SK-N-SH (cell line): ENCODE data around the gene ME1. TPM values are rescaled to one million over a fixed set of nuclear protein-coding genes. Genes with fewer than 3 reads are reported as not detected.

Experiments used
- CTCF ChIA-PET: fragments of 300-600, 350-600 bp; formaldehyde crosslinking; extraction: SDS; loops from one replicate; lab custom pipeline; 2021; lab: Yijun Ruan, JAX
- POLR2A ChIA-PET: fragments of 350-600 bp; sonication (Branson Sonifier 250); formaldehyde crosslinking; extraction: SDS; loops from one replicate; lab custom pipeline; 2020; ENCODE audit warnings: antibody characterized with exemption, inconsistent platforms; lab: Yijun Ruan, JAX
- DNase-seq: peaks from one replicate; pipeline ENCODE4 v3.0.0; 2012
- H2AFZ ChIP-seq: fragments of 200-600 bp; sonication (generic); 2 replicates; pipeline ENCODE4 v1.8.1; 2016; ENCODE audit warnings: antibody characterized with exemption, mild to moderate bottlenecking, low read depth
- H3F3A ChIP-seq: fragments of 200-600 bp; sonication (generic); replicated peaks from 2 replicates; pipeline ENCODE3; 2016; ENCODE audit warnings: antibody characterized with exemption, mild to moderate bottlenecking; ENCODE audit not compliant: insufficient read depth
- H3K27ac ChIP-seq, 2 experiments: fragments of 200-500 bp in 1 of 2; fragments of 200-600 bp in 1 of 2; sonication (Bioruptor generic) in 1 of 2; sonication (generic), shearing (Covaris generic) in 1 of 2; 2 replicates each; pipeline versions ENCODE4 v1.5.1 to v1.6.1; 2014 to 2016; ENCODE audit warnings: low read depth in 2 of 2, inconsistent platforms in 1 of 2, low read length in 1 of 2, mild to moderate bottlenecking in 1 of 2, mixed read lengths in 1 of 2
- H3K27me3 ChIP-seq: fragments of 200-600 bp; sonication (generic), shearing (Covaris generic); 2 replicates; pipeline ENCODE4 v1.6.1; 2016; ENCODE audit warnings: mixed run types; ENCODE audit not compliant: insufficient read depth
- H3K36me3 ChIP-seq, 2 experiments: fragments of 200-500 bp in 1 of 2; fragments of 200-600 bp in 1 of 2; sonication (Bioruptor generic) in 1 of 2; sonication (generic) in 1 of 2; replicated peaks in 1 of 2; 2 replicates each; pipeline versions ENCODE3 to v1.5.1; 2014 to 2016; ENCODE audit warnings: low read length in 1 of 2, mild to moderate bottlenecking in 1 of 2; ENCODE audit not compliant: insufficient read depth in 2 of 2, control insufficient read depth in 1 of 2
- H3K4me1 ChIP-seq, 2 experiments: fragments of 200-500 bp in 1 of 2; fragments of 200-600 bp in 1 of 2; sonication (Bioruptor generic) in 1 of 2; sonication (generic), shearing (Covaris generic) in 1 of 2; 2 replicates each; pipeline versions ENCODE4 v1.5.1 to v1.6.1; 2014 to 2016; ENCODE audit warnings: low read depth in 1 of 2, low read length in 1 of 2, mixed run types in 1 of 2; ENCODE audit not compliant: insufficient read depth in 2 of 2, control insufficient read depth in 1 of 2
- H3K4me2 ChIP-seq: fragments of 200-600 bp; sonication (generic), shearing (Covaris generic); 2 replicates; pipeline ENCODE4 v1.6.1; 2017; ENCODE audit warnings: mixed run types
- H3K4me3 ChIP-seq, 2 experiments: fragments of 200-500 bp in 1 of 2; fragments of 200-600 bp in 1 of 2; sonication (Bioruptor generic) in 1 of 2; sonication (generic), shearing (Covaris generic) in 1 of 2; 2 replicates each; pipeline versions ENCODE4 v1.5.1 to v1.8.1; 2014 to 2016; ENCODE audit warnings: low read depth in 2 of 2, inconsistent platforms in 1 of 2, low read length in 1 of 2, mild to moderate bottlenecking in 1 of 2, mixed read lengths in 1 of 2, moderate library complexity in 1 of 2
- H3K79me2 ChIP-seq: fragments of 200-600 bp; sonication (generic); 2 replicates; pipeline ENCODE4 v1.8.1; 2017; ENCODE audit warnings: mild to moderate bottlenecking; ENCODE audit not compliant: insufficient read depth
- H3K9ac ChIP-seq: fragments of 200-600 bp; sonication (generic); 2 replicates; pipeline ENCODE4 v1.6.1; 2017; ENCODE audit warnings: mixed run types
- H3K9me2 ChIP-seq: fragments of 200-600 bp; sonication (generic); 2 replicates; pipeline ENCODE4 v1.6.1; 2017; ENCODE audit warnings: mixed run types
- H3K9me3 ChIP-seq: fragments of 200-600 bp; sonication (generic); 2 replicates; pipeline ENCODE4 v1.6.1; 2017; ENCODE audit warnings: mixed run types, mild to moderate bottlenecking, moderate library complexity
- H4K20me1 ChIP-seq: fragments of 200-600 bp; sonication (generic); 2 replicates; pipeline ENCODE4 v1.6.1; 2017; ENCODE audit warnings: mild to moderate bottlenecking, mixed run types; ENCODE audit not compliant: insufficient read depth
- CHD2 ChIP-seq: fragments of 150-350 bp; IDR thresholded peaks from 2 replicates; pipeline ENCODE4 v1.6.1; 2018; ENCODE audit warnings: low read length; ENCODE audit not compliant: partially characterized antibody
- ELF1 ChIP-seq: IDR thresholded peaks from 2 replicates; pipeline ENCODE4 v1.4.0; 2012
- FOSL2 ChIP-seq: IDR thresholded peaks from 2 replicates; pipeline ENCODE4 v1.4.0; 2012; ENCODE audit warnings: low read depth, mild to moderate bottlenecking, moderate library complexity, borderline replicate concordance
- FOXM1 ChIP-seq: IDR thresholded peaks from 2 replicates; pipeline ENCODE4 v1.4.0; 2012; ENCODE audit warnings: low read depth, mild to moderate bottlenecking
- GATA2 ChIP-seq: sonication (generic); formaldehyde crosslinking; IDR thresholded peaks from 2 replicates; pipeline ENCODE4 v1.5.0; 2020; ENCODE audit warnings: mild to moderate bottlenecking, missing genetic modification reagents
- MEF2A ChIP-seq: IDR thresholded peaks from 2 replicates; pipeline ENCODE4 v1.4.0; 2012; ENCODE audit warnings: low read depth, borderline replicate concordance
- NRF1 ChIP-seq: IDR thresholded peaks from 2 replicates; pipeline ENCODE4 v1.6.1; 2012; ENCODE audit warnings: low read depth, mild to moderate bottlenecking, low read length
- RCOR1 ChIP-seq: fragments of 150-350 bp; IDR thresholded peaks from 2 replicates; pipeline ENCODE4 v1.6.1; 2017; ENCODE audit warnings: antibody characterized with exemption, low read length
- SIN3A ChIP-seq: IDR thresholded peaks from 2 replicates; pipeline ENCODE4 v1.6.1; 2012; ENCODE audit warnings: low read depth, mild to moderate bottlenecking, low read length, moderate library complexity, borderline replicate concordance
- TCF12 ChIP-seq: IDR thresholded peaks from 2 replicates; pipeline ENCODE4 v1.4.0; 2012
- TEAD4 ChIP-seq: IDR thresholded peaks from 2 replicates; pipeline ENCODE4 v1.4.0; 2012; ENCODE audit warnings: mild to moderate bottlenecking, borderline replicate concordance; ENCODE audit not compliant: insufficient read depth
- WGBS: methylation state at CpG from one replicate; pipeline ENCODE4 v1.1.6; 2017; ENCODE audit warnings: low lambda C conversion rate; 5-methylcytosine and 5-hydroxymethylcytosine counted together
- polyA plus RNA-seq, 3 experiments: library from polyadenylated mRNA; depleted of rRNA; stranded (reverse); fragments of >200 nt; gene quantifications; 2 replicates each; pipeline ENCODE4 v1.2.3, GENCODE V29; 2012
- TF ChIP-seq, protein P1 (sequence below): IDR thresholded peaks from 2 replicates; pipeline ENCODE4 v1.4.0; 2012; ENCODE audit warnings: low read depth, borderline replicate concordance
- TF ChIP-seq, protein P2 (sequence below): IDR thresholded peaks from 2 replicates; pipeline ENCODE4 v1.6.1; 2012; ENCODE audit warnings: mild to moderate bottlenecking, low read depth, low read length, moderate library complexity
- TF ChIP-seq, protein P3 (sequence below): fragments of 150-350 bp; IDR thresholded peaks from 2 replicates; pipeline ENCODE4 v1.6.1; 2016; ENCODE audit warnings: mild to moderate bottlenecking, low read depth, low read length

Gene ME1
- polyA plus RNA-seq, 1 of the 3 experiments (the other 2 are of a cell fraction): 4.9 TPM

GRCh38 chr6:83199863-83200225, 231.0 kb downstream of the ME1 start (continued):
- TF ChIP-seq, protein P1, sequence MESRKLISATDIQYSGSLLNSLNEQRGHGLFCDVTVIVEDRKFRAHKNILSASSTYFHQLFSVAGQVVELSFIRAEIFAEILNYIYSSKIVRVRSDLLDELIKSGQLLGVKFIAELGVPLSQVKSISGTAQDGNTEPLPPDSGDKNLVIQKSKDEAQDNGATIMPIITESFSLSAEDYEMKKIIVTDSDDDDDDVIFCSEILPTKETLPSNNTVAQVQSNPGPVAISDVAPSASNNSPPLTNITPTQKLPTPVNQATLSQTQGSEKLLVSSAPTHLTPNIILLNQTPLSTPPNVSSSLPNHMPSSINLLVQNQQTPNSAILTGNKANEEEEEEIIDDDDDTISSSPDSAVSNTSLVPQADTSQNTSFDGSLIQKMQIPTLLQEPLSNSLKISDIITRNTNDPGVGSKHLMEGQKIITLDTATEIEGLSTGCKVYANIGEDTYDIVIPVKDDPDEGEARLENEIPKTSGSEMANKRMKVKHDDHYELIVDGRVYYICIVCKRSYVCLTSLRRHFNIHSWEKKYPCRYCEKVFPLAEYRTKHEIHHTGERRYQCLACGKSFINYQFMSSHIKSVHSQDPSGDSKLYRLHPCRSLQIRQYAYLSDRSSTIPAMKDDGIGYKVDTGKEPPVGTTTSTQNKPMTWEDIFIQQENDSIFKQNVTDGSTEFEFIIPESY: no peak
- TF ChIP-seq FOSL2 (peak; percentile 47; the same call in 1 of the 2 replicates), SIN3A (no peak), MEF2A (no peak), RCOR1 (no peak), FOXM1 (no peak), CHD2 (no peak), NRF1 (no peak), GATA2 (no peak), TCF12 (peak; percentile 22; the same call in 1 of the 2 replicates)

DNA sequence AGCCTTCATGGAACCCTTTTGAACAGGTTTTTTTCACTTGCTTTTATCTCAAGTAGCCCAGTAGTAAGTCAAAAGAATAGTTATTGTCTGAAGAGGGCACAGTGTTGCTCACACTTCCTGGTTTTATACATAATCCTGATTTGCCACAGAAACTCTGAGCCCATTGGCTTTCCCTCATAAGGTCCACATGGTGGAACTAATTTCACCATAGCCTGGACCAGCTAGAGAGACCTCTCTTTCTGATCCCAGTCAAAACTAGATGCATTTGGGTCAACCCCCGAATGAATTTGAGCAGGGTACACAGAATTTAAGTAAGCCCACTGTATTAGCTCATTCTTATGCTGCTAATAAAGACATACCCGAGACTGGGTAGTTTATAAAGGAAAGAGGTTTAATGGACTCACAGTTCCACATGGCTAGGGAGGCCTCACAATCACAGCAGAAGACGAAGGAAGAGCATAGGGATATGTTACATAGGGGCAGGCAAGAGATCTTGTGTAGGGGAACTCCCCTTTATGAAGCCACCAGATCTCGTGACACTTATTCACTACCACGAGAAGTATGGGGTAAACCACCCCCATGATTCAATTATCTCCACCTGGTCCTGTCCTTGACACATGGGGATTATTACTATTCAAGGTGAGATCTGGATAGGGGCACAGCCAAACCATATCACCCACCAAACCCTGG, 231.5 kb downstream of the ME1 start:
- H3F3A ChIP-seq: peaks cover 21% of the 10 kb centered on the region
- TF ChIP-seq ELF1 (no peak), TEAD4 (no peak)
- TF ChIP-seq, protein P2, sequence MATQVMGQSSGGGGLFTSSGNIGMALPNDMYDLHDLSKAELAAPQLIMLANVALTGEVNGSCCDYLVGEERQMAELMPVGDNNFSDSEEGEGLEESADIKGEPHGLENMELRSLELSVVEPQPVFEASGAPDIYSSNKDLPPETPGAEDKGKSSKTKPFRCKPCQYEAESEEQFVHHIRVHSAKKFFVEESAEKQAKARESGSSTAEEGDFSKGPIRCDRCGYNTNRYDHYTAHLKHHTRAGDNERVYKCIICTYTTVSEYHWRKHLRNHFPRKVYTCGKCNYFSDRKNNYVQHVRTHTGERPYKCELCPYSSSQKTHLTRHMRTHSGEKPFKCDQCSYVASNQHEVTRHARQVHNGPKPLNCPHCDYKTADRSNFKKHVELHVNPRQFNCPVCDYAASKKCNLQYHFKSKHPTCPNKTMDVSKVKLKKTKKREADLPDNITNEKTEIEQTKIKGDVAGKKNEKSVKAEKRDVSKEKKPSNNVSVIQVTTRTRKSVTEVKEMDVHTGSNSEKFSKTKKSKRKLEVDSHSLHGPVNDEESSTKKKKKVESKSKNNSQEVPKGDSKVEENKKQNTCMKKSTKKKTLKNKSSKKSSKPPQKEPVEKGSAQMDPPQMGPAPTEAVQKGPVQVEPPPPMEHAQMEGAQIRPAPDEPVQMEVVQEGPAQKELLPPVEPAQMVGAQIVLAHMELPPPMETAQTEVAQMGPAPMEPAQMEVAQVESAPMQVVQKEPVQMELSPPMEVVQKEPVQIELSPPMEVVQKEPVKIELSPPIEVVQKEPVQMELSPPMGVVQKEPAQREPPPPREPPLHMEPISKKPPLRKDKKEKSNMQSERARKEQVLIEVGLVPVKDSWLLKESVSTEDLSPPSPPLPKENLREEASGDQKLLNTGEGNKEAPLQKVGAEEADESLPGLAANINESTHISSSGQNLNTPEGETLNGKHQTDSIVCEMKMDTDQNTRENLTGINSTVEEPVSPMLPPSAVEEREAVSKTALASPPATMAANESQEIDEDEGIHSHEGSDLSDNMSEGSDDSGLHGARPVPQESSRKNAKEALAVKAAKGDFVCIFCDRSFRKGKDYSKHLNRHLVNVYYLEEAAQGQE: no peak
- TF ChIP-seq, protein P3, sequence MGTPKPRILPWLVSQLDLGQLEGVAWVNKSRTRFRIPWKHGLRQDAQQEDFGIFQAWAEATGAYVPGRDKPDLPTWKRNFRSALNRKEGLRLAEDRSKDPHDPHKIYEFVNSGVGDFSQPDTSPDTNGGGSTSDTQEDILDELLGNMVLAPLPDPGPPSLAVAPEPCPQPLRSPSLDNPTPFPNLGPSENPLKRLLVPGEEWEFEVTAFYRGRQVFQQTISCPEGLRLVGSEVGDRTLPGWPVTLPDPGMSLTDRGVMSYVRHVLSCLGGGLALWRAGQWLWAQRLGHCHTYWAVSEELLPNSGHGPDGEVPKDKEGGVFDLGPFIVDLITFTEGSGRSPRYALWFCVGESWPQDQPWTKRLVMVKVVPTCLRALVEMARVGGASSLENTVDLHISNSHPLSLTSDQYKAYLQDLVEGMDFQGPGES: no peak
- TF ChIP-seq, all 33 proteins: peak for 0
- WGBS: 90% methylated on average over 5 of the region's 5 CpGs
- ChIA-PET POLR2A (no interaction called here), CTCF (interaction anchor here (1.5 to 7.7 kb wide), 3 partner anchors 13 to 313 kb away, joined by 3 to 69 read pairs (median 8); partner anchors contain the start of genes DOP1A, PRSS35 and UBE3D)
- no peak for DNase-seq
- H3K9me3 ChIP-seq: no peaks in the 10 kb centered on the region
- H3K9me2 ChIP-seq: no peaks in the 10 kb centered on the region
- no peak overlapping the region for H3K4me3 ChIP-seq
- H3K9ac ChIP-seq: no peak overlapping the region
- peaks cover 16 to 27% of the 10 kb centered on the region in 2 experiments for H3K36me3 ChIP-seq
- no peak overlapping the region for H3K4me2 ChIP-seq
- peak overlapping the region in 1 of 2 experiments; percentile 57; a peak in 2 of 4 replicates for H3K27ac ChIP-seq
- H2AFZ ChIP-seq: no peak overlapping the region
- H3K79me2 ChIP-seq: peaks cover 5% of the 10 kb centered on the region
- peaks cover 5 to 20% of the 10 kb centered on the region in 2 experiments; a peak in 3 of 4 replicates for H3K4me1 ChIP-seq
- H3K27me3 ChIP-seq: no peaks in the 10 kb centered on the region
- no peaks in the 10 kb centered on the region for H4K20me1 ChIP-seq
